RCC 7860 (cell line): Measurements from ENCODE around the gene AASS.
A peak's percentile ranks its signal among the peaks of the same experiment; 100 is the strongest.
"Not testable (repeated sequence)": the region's sequence is repeated elsewhere in the genome, so short reads cannot be mapped to it uniquely, and the experiment has no call there.

Experiments used
- DNase-seq: peaks from one replicate; pipeline ENCODE4 v3.0.0-alpha.2; 2015; ENCODE audit warnings: low spot score
- FAIRE-seq: peaks from 2 replicates; lab custom pipeline; 2012; peaks lifted over from hg19 to GRCh38; lab: Jason Lieb, UNC

The AASS gene

GRCh38 chr7:122143751-122144711 is at the start of gene AASS:
Gene AASS, minus strand, starts transcription at chr7:122144249. Its CDS starts 10,523 bp downstream, at chr7:122133726.
- DNase-seq (peak; percentile 86), FAIRE-seq (peak; percentile 87)

GRCh38 chr7:122188785-122189184 is 44.7 kb upstream of the AASS start:
- peak; percentile 10 for FAIRE-seq
- DNase-seq, result no peak

- DNase-seq (no peak), FAIRE-seq (no peak)
Observed at GRCh38 chr7:122183106-122183505, 39.1 kb upstream of the AASS start.

- no peak for FAIRE-seq
- no peak for DNase-seq
Observed at GRCh38 chr7:122182081-122182480, 38.0 kb upstream of the AASS start.

GRCh38 chr7:122172144-122172543 is 28.1 kb upstream of the AASS start:
- DNase-seq, FAIRE-seq: not testable (repeated sequence)

GRCh38 chr7:122166740-122167139 is 22.7 kb upstream of the AASS start:
- FAIRE-seq, result no peak
- DNase-seq, result no peak

GRCh38 chr7:122166275-122166674 is 22.2 kb upstream of the AASS start:
- FAIRE-seq, result no peak
- no peak for DNase-seq

- FAIRE-seq (no peak), DNase-seq (no peak)
Observed at GRCh38 chr7:122161628-122162027, 17.6 kb upstream of the AASS start.

- FAIRE-seq (no peak), DNase-seq (no peak)
Observed at GRCh38 chr7:122155566-122155965, 11.5 kb upstream of the AASS start.

GRCh38 chr7:122148878-122149277 is 4.8 kb upstream of the AASS start:
- no peak for DNase-seq
- FAIRE-seq, result no peak

- FAIRE-seq (no peak), DNase-seq (no peak)
Observed at GRCh38 chr7:122148081-122148480, 4.0 kb upstream of the AASS start.

GRCh38 chr7:122145937-122146645 is 2.0 kb upstream of the AASS start:
- DNase-seq, result no peak
- no peak for FAIRE-seq

GRCh38 chr7:122143376-122143750 is 686 bp downstream of the AASS start:
- FAIRE-seq (no peak), DNase-seq (no peak)

GRCh38 chr7:122140918-122141317 is 3.1 kb downstream of the AASS start:
- DNase-seq, result no peak
- no peak for FAIRE-seq

- DNase-seq (no peak), FAIRE-seq (no peak)
Observed at GRCh38 chr7:122137251-122138077, 6.6 kb downstream of the AASS start.

GRCh38 chr7:122136639-122137245 is 7.3 kb downstream of the AASS start:
- peak; percentile 22 for DNase-seq
- peak; percentile 55 for FAIRE-seq

GRCh38 chr7:122136078-122136477 is 8.0 kb downstream of the AASS start:
- no peak for DNase-seq
- FAIRE-seq, result no peak

- FAIRE-seq (no peak), DNase-seq (no peak)
Observed at GRCh38 chr7:122135275-122135674, 8.8 kb downstream of the AASS start.

GRCh38 chr7:122134793-122135192 is 9.3 kb downstream of the AASS start:
- FAIRE-seq, DNase-seq: not testable (repeated sequence)

- FAIRE-seq (no peak), DNase-seq (no peak)
Observed at GRCh38 chr7:122133477-122133876, 10.6 kb downstream of the AASS start.

GRCh38 chr7:122132341-122132740 is 11.7 kb downstream of the AASS start:
- DNase-seq, result no peak
- no peak for FAIRE-seq
